Stomach (tissue), 4 donors: Measurements from ENCODE around the gene CORO2B.

Experiments
- POLR2AphosphoS5 ChIP-seq, 3 donors: sonication (generic); formaldehyde crosslinking; IDR thresholded peaks; one replicate each; pipeline ENCODE4 v1.6.1; 2016; ENCODE audit warnings: antibody characterized with exemption in 3 of 3
- TF ChIP-seq, protein P1 (sequence below), 7 experiments: fragments of 450-650 bp in 4 of 7; fragments of 200-600 bp in 3 of 7; sonication (generic) in 3 of 7; IDR thresholded peaks; one replicate each; pipeline ENCODE4 v1.5.1; 2016 to 2019; ENCODE audit warnings: antibody characterized with exemption in 7 of 7, control low read depth in 2 of 7, mild to moderate bottlenecking in 1 of 7

- TF ChIP-seq, protein P1, sequence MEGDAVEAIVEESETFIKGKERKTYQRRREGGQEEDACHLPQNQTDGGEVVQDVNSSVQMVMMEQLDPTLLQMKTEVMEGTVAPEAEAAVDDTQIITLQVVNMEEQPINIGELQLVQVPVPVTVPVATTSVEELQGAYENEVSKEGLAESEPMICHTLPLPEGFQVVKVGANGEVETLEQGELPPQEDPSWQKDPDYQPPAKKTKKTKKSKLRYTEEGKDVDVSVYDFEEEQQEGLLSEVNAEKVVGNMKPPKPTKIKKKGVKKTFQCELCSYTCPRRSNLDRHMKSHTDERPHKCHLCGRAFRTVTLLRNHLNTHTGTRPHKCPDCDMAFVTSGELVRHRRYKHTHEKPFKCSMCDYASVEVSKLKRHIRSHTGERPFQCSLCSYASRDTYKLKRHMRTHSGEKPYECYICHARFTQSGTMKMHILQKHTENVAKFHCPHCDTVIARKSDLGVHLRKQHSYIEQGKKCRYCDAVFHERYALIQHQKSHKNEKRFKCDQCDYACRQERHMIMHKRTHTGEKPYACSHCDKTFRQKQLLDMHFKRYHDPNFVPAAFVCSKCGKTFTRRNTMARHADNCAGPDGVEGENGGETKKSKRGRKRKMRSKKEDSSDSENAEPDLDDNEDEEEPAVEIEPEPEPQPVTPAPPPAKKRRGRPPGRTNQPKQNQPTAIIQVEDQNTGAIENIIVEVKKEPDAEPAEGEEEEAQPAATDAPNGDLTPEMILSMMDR (IDR thresholded peaks at IDR 0.05): no peak
- TF ChIP-seq POLR2AphosphoS5 (IDR thresholded peaks at IDR 0.05): no peak
These were observed 119.2 kb downstream of the CORO2B start for GRCh38 chr15:68697711-68698690.
